IPS-15b (cell line): ENCODE measurements around the gene MTMR1.

Experiments
- H3K27me3 ChIP-seq: one replicate; pipeline ENCODE4 v1.6.1; 2013; ENCODE audit warnings: low read length; ENCODE audit not compliant: control insufficient read depth, insufficient read depth
- H3K36me3 ChIP-seq: one replicate; pipeline ENCODE4 v1.6.1; 2013; ENCODE audit warnings: low read length; ENCODE audit not compliant: control insufficient read depth, insufficient read depth
- H3K4me1 ChIP-seq: one replicate; pipeline ENCODE4 v1.6.1; 2013; ENCODE audit warnings: mild to moderate bottlenecking, low read length; ENCODE audit not compliant: control insufficient read depth, insufficient read depth
- H3K4me3 ChIP-seq: one replicate; pipeline ENCODE4 v1.5.1; 2013; ENCODE audit warnings: low read depth, low read length
- H3K9ac ChIP-seq: one replicate; pipeline ENCODE4 v1.6.1; 2013; ENCODE audit warnings: low read depth, mild to moderate bottlenecking, low read length
- H3K9me3 ChIP-seq: one replicate; pipeline ENCODE4 v1.6.1; 2013; ENCODE audit warnings: mild to moderate bottlenecking, low read length; ENCODE audit not compliant: control insufficient read depth, insufficient read depth

MTMR1 gene

GRCh38 chrX:150680974-150681373, 12.2 kb upstream of the MTMR1 start:
- Histone ChIP-seq H3K4me3 (no peak overlapping the region), H3K27me3 (no peaks in the 10 kb centered on the region), H3K4me1 (peaks cover 2% of the 10 kb centered on the region), H3K9me3 (no peaks in the 10 kb centered on the region), H3K36me3 (no peaks in the 10 kb centered on the region), H3K9ac (no peak overlapping the region)

GRCh38 chrX:150683112-150683511, 10.1 kb upstream of the MTMR1 start:
- H3K4me1 ChIP-seq: peaks cover 2% of the 10 kb centered on the region
- H3K9ac ChIP-seq: no peak overlapping the region
- H3K4me3 ChIP-seq: no peak overlapping the region
- no peaks in the 10 kb centered on the region for H3K27me3 ChIP-seq
- peaks cover under 1% of the 10 kb centered on the region for H3K9me3 ChIP-seq
- no peaks in the 10 kb centered on the region for H3K36me3 ChIP-seq

GRCh38 chrX:150683536-150684146, 9.6 kb upstream of the MTMR1 start:
- Histone ChIP-seq H3K27me3 (no peaks in the 10 kb centered on the region), H3K36me3 (no peaks in the 10 kb centered on the region)

GRCh38 chrX:150688911-150689451, 4.2 kb upstream of the MTMR1 start:
- H3K9me3 ChIP-seq: peaks cover 3% of the 10 kb centered on the region
- H3K4me3 ChIP-seq: no peak overlapping the region
- no peaks in the 10 kb centered on the region for H3K4me1 ChIP-seq
- no peak overlapping the region for H3K9ac ChIP-seq
- H3K27me3 ChIP-seq: no peaks in the 10 kb centered on the region
- no peaks in the 10 kb centered on the region for H3K36me3 ChIP-seq

More at GRCh38 chrX:150683536-150684146, 9.6 kb upstream of the MTMR1 start:
- Histone ChIP-seq H3K4me3 (no peak overlapping the region), H3K4me1 (peaks cover 2% of the 10 kb centered on the region), H3K9me3 (peaks cover 3% of the 10 kb centered on the region), H3K9ac (no peak overlapping the region)

- Histone ChIP-seq H3K9me3 (peaks cover 3% of the 10 kb centered on the region), H3K36me3 (no peaks in the 10 kb centered on the region), H3K4me1 (no peaks in the 10 kb centered on the region), H3K27me3 (no peaks in the 10 kb centered on the region), H3K4me3 (no peak overlapping the region), H3K9ac (no peak overlapping the region)
Observed at GRCh38 chrX:150690126-150690525, 3.1 kb upstream of the MTMR1 start.

GRCh38 chrX:150692296-150692695, 900 bp upstream of the MTMR1 start:
- no peak overlapping the region for H3K9ac ChIP-seq
- H3K9me3 ChIP-seq: peaks cover 3% of the 10 kb centered on the region
- no peaks in the 10 kb centered on the region for H3K27me3 ChIP-seq
- peak overlapping the region; percentile 52 for H3K4me3 ChIP-seq
- no peaks in the 10 kb centered on the region for H3K4me1 ChIP-seq
- no peaks in the 10 kb centered on the region for H3K36me3 ChIP-seq

GRCh38 chrX:150693725-150694574, 754 bp downstream of the MTMR1 start:
- Histone ChIP-seq H3K4me3 (peak overlapping the region; percentile 53), H3K9me3 (no peaks in the 10 kb centered on the region), H3K9ac (no peak overlapping the region), H3K36me3 (no peaks in the 10 kb centered on the region), H3K27me3 (no peaks in the 10 kb centered on the region), H3K4me1 (no peaks in the 10 kb centered on the region)

- no peaks in the 10 kb centered on the region for H3K27me3 ChIP-seq
- H3K4me1 ChIP-seq: no peaks in the 10 kb centered on the region
- H3K36me3 ChIP-seq: no peaks in the 10 kb centered on the region
- H3K9ac ChIP-seq: no peak overlapping the region
- H3K4me3 ChIP-seq: no peak overlapping the region
- no peaks in the 10 kb centered on the region for H3K9me3 ChIP-seq
Observed at GRCh38 chrX:150694738-150695410, 1.7 kb downstream of the MTMR1 start.

- Histone ChIP-seq H3K27me3 (no peaks in the 10 kb centered on the region), H3K9me3 (no peaks in the 10 kb centered on the region), H3K36me3 (no peaks in the 10 kb centered on the region), H3K4me1 (no peaks in the 10 kb centered on the region), H3K9ac (no peak overlapping the region), H3K4me3 (no peak overlapping the region)
Observed at GRCh38 chrX:150696331-150696730, 3.1 kb downstream of the MTMR1 start.

- no peaks in the 10 kb centered on the region for H3K4me1 ChIP-seq
- H3K9ac ChIP-seq: no peak overlapping the region
- no peaks in the 10 kb centered on the region for H3K27me3 ChIP-seq
- H3K9me3 ChIP-seq: no peaks in the 10 kb centered on the region
- H3K36me3 ChIP-seq: no peaks in the 10 kb centered on the region
- H3K4me3 ChIP-seq: no peak overlapping the region
Observed at GRCh38 chrX:150696866-150697265, 3.7 kb downstream of the MTMR1 start.

- H3K9ac ChIP-seq: no peak overlapping the region
- H3K36me3 ChIP-seq: no peaks in the 10 kb centered on the region
- no peak overlapping the region for H3K4me3 ChIP-seq
- no peaks in the 10 kb centered on the region for H3K27me3 ChIP-seq
- H3K4me1 ChIP-seq: no peaks in the 10 kb centered on the region
- H3K9me3 ChIP-seq: no peaks in the 10 kb centered on the region
Observed at GRCh38 chrX:150697641-150698040, 4.4 kb downstream of the MTMR1 start.
